ENCODE measurements around the gene C1QTNF5. TPM values are rescaled to one million over a fixed set of nuclear protein-coding genes. Genes with fewer than 3 reads are reported as not detected.

The C1QTNF5 gene
- total and polyA plus RNA-seq, 2 of the 8 experiments (the other 6 are each of a cell fraction or from before 2014, with no cell fraction given), result 2.2 to 2.7 TPM

DNA sequence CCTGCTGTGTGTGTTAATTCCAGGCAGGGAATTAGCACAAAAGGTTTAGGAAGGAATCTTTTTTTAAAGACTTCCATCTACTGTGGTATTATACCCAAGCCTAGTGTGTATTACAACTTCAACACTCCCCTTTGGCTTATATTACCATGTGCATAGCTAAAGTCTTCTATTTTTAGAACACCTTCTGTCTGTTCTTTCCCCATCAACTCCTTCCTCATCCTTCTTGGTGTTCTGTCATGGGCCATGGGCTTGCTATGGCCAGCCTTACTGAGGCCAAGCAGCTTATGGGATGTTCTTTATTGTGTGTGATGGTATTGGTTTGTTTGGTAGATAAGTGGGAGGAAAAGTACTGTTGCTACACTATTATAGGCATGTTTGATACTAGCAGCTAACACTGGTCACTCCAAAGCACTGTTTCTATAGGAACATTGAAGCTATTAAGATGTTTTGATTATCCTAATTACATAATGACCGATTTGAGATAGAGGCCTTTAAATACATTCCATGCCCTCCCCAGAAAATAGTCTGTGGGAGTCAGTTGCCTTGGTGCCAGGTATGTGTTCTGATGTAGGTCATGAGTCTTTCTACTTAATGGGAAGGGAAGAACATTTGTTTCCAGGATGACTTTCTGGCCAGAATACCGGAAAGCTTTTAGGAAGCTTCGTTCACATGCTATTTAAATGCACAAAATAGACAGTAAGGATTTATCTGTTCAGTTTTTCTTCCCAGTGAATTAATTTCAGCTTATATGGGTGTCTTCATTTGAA, 40.3 kb downstream of the C1QTNF5 start:
- Histone ChIP-seq H4K8ac (ENCODE audit: extremely low read depth, insufficient read depth, low read length) (no peak overlapping the region), H3K9ac (replicated peaks in 1 of 4; ENCODE audit: extremely low read depth in 1 of 4, low read depth in 3 of 4, low read length in 3 of 4) (no peak overlapping the region), H2AFZ (ENCODE audit: low read length) (no peak overlapping the region), H3K4me1 (replicated peaks in 1 of 4; ENCODE audit: control insufficient read depth in 3 of 4, insufficient read depth in 4 of 4, low read length in 3 of 4) (no peaks in the 10 kb centered on the region), H3K4me2 (ENCODE audit: insufficient read depth in 1 of 2, low read depth in 2 of 2, low read length in 2 of 2) (no peak overlapping the region), H2AK5ac (ENCODE audit: low read depth, low read length) (no peak overlapping the region), H4K20me1 (replicated peaks in 1 of 2; ENCODE audit: control insufficient read depth in 1 of 2, insufficient read depth in 2 of 2, low read length in 2 of 2) (peaks cover 5 to 6% of the 10 kb centered on the region in 2 experiments), H3K14ac (ENCODE audit: insufficient read length) (no peak overlapping the region), H2BK15ac (ENCODE audit: low read length) (no peak overlapping the region), H2BK12ac (ENCODE audit: low read depth, low read length) (no peak overlapping the region), H3K23me2 (ENCODE audit: low read depth, low read length) (no peaks in the 10 kb centered on the region), H4K5ac (ENCODE audit: insufficient read length, low read depth, low read length) (no peak overlapping the region), H2BK120ac (replicated peaks; ENCODE audit: low read depth, low read length) (no peak overlapping the region), H3K4me3 (ENCODE audit: extremely low read depth in 1 of 4, insufficient read depth in 2 of 4, low read depth in 3 of 4, low read length in 4 of 4) (no peak overlapping the region), H3K36me3 (ENCODE audit: control insufficient read depth in 2 of 4, insufficient read depth in 4 of 4, low read length in 3 of 4) (peaks cover 34 to 74% (median 61%) of the 10 kb centered on the region in 4 experiments), H4K91ac (replicated peaks; ENCODE audit: insufficient read length, low read length) (no peak overlapping the region), H3K4ac (replicated peaks; ENCODE audit: insufficient read length, low read depth, low read length) (no peak overlapping the region), H3K18ac (ENCODE audit: extremely low read depth, low read length) (no peak overlapping the region), H2BK20ac (ENCODE audit: low read length) (no peak overlapping the region), H3K9me3 (ENCODE audit: insufficient read depth in 2 of 2, low read depth in 1 of 2, low read length in 1 of 2) (no peaks in the 10 kb centered on the region), H3K79me1 (ENCODE audit: low read depth, low read length) (no peaks in the 10 kb centered on the region; the same call in 1 of the 2 replicates), H2BK5ac (ENCODE audit: low read depth, low read length) (no peak overlapping the region), H3K27ac (ENCODE audit: low read depth, low read length) (no peak overlapping the region), H3K27me3 (replicated peaks in 1 of 4; ENCODE audit: control insufficient read depth in 3 of 4, extremely low read depth in 1 of 4, insufficient read depth in 3 of 4, low read length in 3 of 4) (no peaks in the 10 kb centered on the region), H3K23ac (ENCODE audit: insufficient read length) (no peak overlapping the region), H3K79me2 (ENCODE audit: control insufficient read depth in 1 of 2, insufficient read depth in 2 of 2, low read length in 2 of 2) (no peaks in the 10 kb centered on the region), H3K56ac (replicated peaks; ENCODE audit: insufficient read length, low read depth, low read length) (no peak overlapping the region)
- CTCF ChIA-PET (ENCODE audit: partially characterized antibody), result interaction anchor here (0.6 to 2.8 kb wide), 12 partner anchors 8 to 198 kb away, joined by 3 to 16 read pairs (median 3); partner anchors contain the start of genes DPAGT1 and MCAM
- POLR2A ChIA-PET (ENCODE audit: partially characterized antibody), result interaction anchor here (0.6 to 1.9 kb wide), 3 partner anchors 10 to 23 kb away, joined by 3 to 6 read pairs (median 4); no protein-coding TSS in a partner anchor
- TF ChIP-seq SIX5 (IDR thresholded peaks at IDR 0.05; ENCODE audit: low read depth, low read length), result no peak
- no peak for FAIRE-seq
- no peak for DNase-seq (ENCODE audit: low read depth in 1 of 2, low spot score in 2 of 2)
- 99% methylated on average over 3 of the region's 3 CpGs; no CpG with 5 or more reads in 1 of the 2 experiments for WGBS, 2 experiments (ENCODE audit: extremely low coverage in 1 of 2, insufficient coverage in 1 of 2, insufficient read length in 1 of 2, insufficient replicate concordance in 2 of 2, low coverage in 1 of 2, low lambda C conversion rate in 2 of 2, missing lambda C conversion rate in 1 of 2)

Data from H1 (cell line).